Stimulated activated CD4-positive, alpha-beta T cell treated with anti-CD3 and anti-CD28 coated beads, Interleukin-12 subunit alpha, Interleukin-12 subunit beta, amount 100 ng/mL, for 48 hours (primary cell): ENCODE results near the gene TENM4.

ENCODE experiments used
- DNase-seq, 3 donors: peaks; one replicate each; pipeline ENCODE4 v3.0.0-alpha.2; 2020; ENCODE audit warnings: low read depth in 2 of 3, low spot score in 1 of 3

TENM4 gene

GRCh38 chr11:78800096-78800690, 640.6 kb downstream of the TENM4 start:
- no peak for DNase-seq

GRCh38 chr11:78798663-78799062, 642.2 kb downstream of the TENM4 start:
- peak; percentile 3 to 31 (median 20) for DNase-seq

GRCh38 chr11:78797559-78797958, 643.3 kb downstream of the TENM4 start:
- DNase-seq, result no peak

GRCh38 chr11:78796956-78797355, 643.9 kb downstream of the TENM4 start:
- DNase-seq, result no peak

GRCh38 chr11:78795621-78796261, 645.1 kb downstream of the TENM4 start:
- no peak for DNase-seq

GRCh38 chr11:78791964-78792363, 648.9 kb downstream of the TENM4 start:
- no peak for DNase-seq

GRCh38 chr11:78791254-78791653, 649.6 kb downstream of the TENM4 start:
- no peak for DNase-seq

- no peak for DNase-seq
Measured at GRCh38 chr11:78790784-78791183, 650.0 kb downstream of the TENM4 start.

- no peak for DNase-seq
Measured at GRCh38 chr11:78789375-78789774, 651.5 kb downstream of the TENM4 start.

- no peak for DNase-seq
Measured at GRCh38 chr11:78788533-78788932, 652.3 kb downstream of the TENM4 start.

GRCh38 chr11:78787696-78788095, 653.1 kb downstream of the TENM4 start:
- DNase-seq, result no peak

- DNase-seq, result no peak
Measured at GRCh38 chr11:78786746-78787145, 654.1 kb downstream of the TENM4 start.

GRCh38 chr11:78786086-78786485, 654.7 kb downstream of the TENM4 start:
- DNase-seq, result no peak

- no peak for DNase-seq
Measured at GRCh38 chr11:78784321-78785061, 656.3 kb downstream of the TENM4 start.

- DNase-seq, result no peak
Measured at GRCh38 chr11:78783846-78784245, 657.0 kb downstream of the TENM4 start.

GRCh38 chr11:78783301-78783700, 657.5 kb downstream of the TENM4 start:
- DNase-seq, result no peak

- no peak for DNase-seq
Measured at GRCh38 chr11:78782725-78783124, 658.1 kb downstream of the TENM4 start.

GRCh38 chr11:78780889-78781288, 659.9 kb downstream of the TENM4 start:
- no peak for DNase-seq

- DNase-seq, result no peak
Measured at GRCh38 chr11:78773492-78773891, 667.3 kb downstream of the TENM4 start.

GRCh38 chr11:78773077-78773476, 667.8 kb downstream of the TENM4 start:
- no peak for DNase-seq

- no peak for DNase-seq
Measured at GRCh38 chr11:78772186-78772585, 668.6 kb downstream of the TENM4 start.

- DNase-seq, result no peak
Measured at GRCh38 chr11:78770931-78771330, 669.9 kb downstream of the TENM4 start.
